ENCODE data around the gene GALNT10. TPM values are rescaled to one million over a fixed set of nuclear protein-coding genes. Genes with fewer than 3 reads are reported as not detected.

GALNT10 gene
- total and polyA plus RNA-seq, 2 experiments from 2014 or later, result 43.0 to 45.9 TPM

- Histone ChIP-seq H3K27me3 (no peaks in the 10 kb centered on the region), H4K20me1 (ENCODE audit: insufficient read depth, poor library complexity, severe bottlenecking) (no peaks in the 10 kb centered on the region), H3K9me3 (ENCODE audit: low read depth) (no peaks in the 10 kb centered on the region), H3K4me2 (no peak overlapping the region), H2AFZ (no peak overlapping the region), H3K4me1 (ENCODE audit: insufficient read depth) (no peaks in the 10 kb centered on the region), H3K4me3 (no peak overlapping the region), H3K79me2 (peaks cover 9% of the 10 kb centered on the region), H3K9me2 (replicated peaks; ENCODE audit: insufficient read depth) (no peaks in the 10 kb centered on the region), H3K36me3 (replicated peaks; ENCODE audit: insufficient read depth, low read depth) (no peaks in the 10 kb centered on the region), H3K27ac (no peak overlapping the region)
- no peak for TF ChIP-seq EZH2 (IDR thresholded peaks at IDR 0.05; ENCODE audit: borderline replicate concordance)
- no peak for TF ChIP-seq CTCF (IDR thresholded peaks at IDR 0.05; ENCODE audit: poor library complexity)
- TF ChIP-seq EZH2phosphoT487 (IDR thresholded peaks at IDR 0.05; ENCODE audit: low read depth, severe bottlenecking, unreplicated experiment), result no peak
- 86% methylated on average over 6 of the region's 6 CpGs for WGBS (ENCODE audit: low lambda C conversion rate, missing lambda C conversion rate)
- no peak for DNase-seq (ENCODE audit: low spot score)
Measured at GRCh38 chr5:154205441-154206117, 15.0 kb downstream of the GALNT10 start.

- no peaks in the 10 kb centered on the region for H4K20me1 ChIP-seq (ENCODE audit: insufficient read depth, poor library complexity, severe bottlenecking)
Measured at GRCh38 chr5:154206311-154206710, 15.8 kb downstream of the GALNT10 start.

GRCh38 chr5:154207204-154207603 is 16.7 kb downstream of the GALNT10 start:
- DNase-seq (ENCODE audit: low spot score), result no peak
- WGBS (ENCODE audit: low lambda C conversion rate, missing lambda C conversion rate), result 95% methylated on average over 4 of the region's 4 CpGs
- no peaks in the 10 kb centered on the region for H3K36me3 ChIP-seq (replicated peaks; ENCODE audit: insufficient read depth, low read depth)
- no peak overlapping the region for H3K27ac ChIP-seq
- no peaks in the 10 kb centered on the region for H3K9me2 ChIP-seq (replicated peaks; ENCODE audit: insufficient read depth)
- H3K4me3 ChIP-seq, result no peak overlapping the region
- H2AFZ ChIP-seq, result no peak overlapping the region
- H3K9me3 ChIP-seq (ENCODE audit: low read depth), result no peaks in the 10 kb centered on the region
- no peak overlapping the region for H3K4me2 ChIP-seq
- TF ChIP-seq CTCF (IDR thresholded peaks at IDR 0.05; ENCODE audit: poor library complexity), result no peak
- H3K27me3 ChIP-seq, result no peaks in the 10 kb centered on the region
- no peaks in the 10 kb centered on the region for H3K4me1 ChIP-seq (ENCODE audit: insufficient read depth)
- peaks cover 2% of the 10 kb centered on the region for H3K79me2 ChIP-seq
- no peaks in the 10 kb centered on the region for H4K20me1 ChIP-seq (ENCODE audit: insufficient read depth, poor library complexity, severe bottlenecking)

More at GRCh38 chr5:154206311-154206710, 15.8 kb downstream of the GALNT10 start:
- Histone ChIP-seq H3K9me3 (ENCODE audit: low read depth) (no peaks in the 10 kb centered on the region), H3K4me1 (ENCODE audit: insufficient read depth) (no peaks in the 10 kb centered on the region), H3K36me3 (replicated peaks; ENCODE audit: insufficient read depth, low read depth) (no peaks in the 10 kb centered on the region), H3K27me3 (no peaks in the 10 kb centered on the region), H3K4me3 (no peak overlapping the region), H2AFZ (no peak overlapping the region), H3K4me2 (no peak overlapping the region), H3K79me2 (peaks cover 3% of the 10 kb centered on the region), H3K27ac (no peak overlapping the region), H3K9me2 (replicated peaks; ENCODE audit: insufficient read depth) (no peaks in the 10 kb centered on the region)
- no peak for DNase-seq (ENCODE audit: low spot score)
- WGBS (ENCODE audit: low lambda C conversion rate, missing lambda C conversion rate), result 71% methylated on average over 6 of the region's 6 CpGs
- TF ChIP-seq EZH2phosphoT487 (IDR thresholded peaks at IDR 0.05; ENCODE audit: low read depth, severe bottlenecking, unreplicated experiment) (no peak), CTCF (IDR thresholded peaks at IDR 0.05; ENCODE audit: poor library complexity) (no peak), EZH2 (IDR thresholded peaks at IDR 0.05; ENCODE audit: borderline replicate concordance) (no peak)
